Stimulated activated CD4-positive, alpha-beta T cell treated with anti-CD3 and anti-CD28 coated beads, Interleukin-12 subunit alpha, Interleukin-12 subunit beta, amount 100 ng/mL, for 48 hours (primary cell): ENCODE data around the gene GRAMD1B.
A peak's percentile ranks its signal among the peaks of the same experiment; 100 is the strongest.
"Not testable (repeated sequence)": the region's sequence is repeated elsewhere in the genome, so short reads cannot be mapped to it uniquely, and the experiment has no call there.

ENCODE experiments used
- DNase-seq, 3 donors: peaks; one replicate each; pipeline ENCODE4 v3.0.0-alpha.2; 2020; ENCODE audit warnings: low read depth in 2 of 3, low spot score in 1 of 3

Gene GRAMD1B

DNA sequence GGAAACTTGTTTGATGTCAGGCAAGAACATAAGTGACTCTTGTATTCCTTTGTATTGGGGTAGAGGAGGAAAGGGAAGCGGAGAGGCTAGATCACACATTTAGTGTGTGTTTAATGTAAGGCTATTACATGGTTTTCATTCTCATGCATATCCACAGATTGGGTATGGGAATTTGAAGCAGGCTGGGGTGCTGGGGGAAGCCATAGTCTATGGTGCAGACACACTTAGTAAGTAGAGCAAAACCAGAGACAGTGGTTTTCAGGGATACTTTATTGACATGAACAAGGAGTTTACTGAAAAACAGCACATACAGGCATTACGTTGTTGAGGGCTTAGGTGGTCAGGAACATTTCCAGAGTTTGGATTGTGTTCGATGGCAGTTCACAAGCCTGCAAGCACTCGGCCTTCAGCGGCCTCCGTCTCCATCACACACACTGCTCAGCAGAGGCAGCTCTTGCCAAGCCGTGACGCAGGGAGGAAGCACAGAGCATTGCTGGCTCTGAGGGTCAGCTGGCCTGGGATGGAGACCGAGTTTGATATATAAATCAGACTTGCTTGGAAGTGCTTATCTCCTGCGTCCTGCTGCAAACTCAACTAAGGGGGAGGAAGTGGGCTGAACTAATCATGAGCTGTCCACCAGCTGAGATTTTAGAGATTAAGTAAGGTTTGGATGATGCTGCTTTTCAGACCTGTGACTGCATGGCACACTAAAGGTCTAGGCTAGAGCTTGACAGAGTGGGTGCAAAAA is 199.0 kb downstream of the GRAMD1B start:
- DNase-seq, result no peak

DNA sequence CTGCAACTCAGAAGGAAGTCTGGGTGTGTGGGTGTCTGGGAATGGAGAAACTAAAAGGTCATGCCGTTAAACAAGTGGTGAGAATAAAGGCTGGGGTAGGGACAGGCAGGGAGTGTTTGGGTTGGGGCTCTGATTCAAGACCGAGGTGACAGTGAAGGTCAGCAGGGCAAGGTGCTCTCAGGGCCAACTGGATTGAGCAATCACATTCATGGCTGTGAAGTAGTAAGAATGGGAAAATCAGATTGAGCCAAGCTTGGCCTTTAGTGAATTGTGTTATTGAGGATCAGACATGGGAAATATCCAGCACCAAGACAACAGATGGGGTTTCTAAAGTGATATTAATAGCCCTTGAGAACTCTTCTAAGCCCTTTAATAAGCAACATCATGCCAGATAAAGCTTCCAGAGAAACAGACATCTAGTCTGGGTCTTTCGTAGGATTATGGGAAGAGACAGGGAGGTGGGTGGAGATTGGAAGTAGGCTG is 200.1 kb downstream of the GRAMD1B start:
- DNase-seq, result no peak

DNA sequence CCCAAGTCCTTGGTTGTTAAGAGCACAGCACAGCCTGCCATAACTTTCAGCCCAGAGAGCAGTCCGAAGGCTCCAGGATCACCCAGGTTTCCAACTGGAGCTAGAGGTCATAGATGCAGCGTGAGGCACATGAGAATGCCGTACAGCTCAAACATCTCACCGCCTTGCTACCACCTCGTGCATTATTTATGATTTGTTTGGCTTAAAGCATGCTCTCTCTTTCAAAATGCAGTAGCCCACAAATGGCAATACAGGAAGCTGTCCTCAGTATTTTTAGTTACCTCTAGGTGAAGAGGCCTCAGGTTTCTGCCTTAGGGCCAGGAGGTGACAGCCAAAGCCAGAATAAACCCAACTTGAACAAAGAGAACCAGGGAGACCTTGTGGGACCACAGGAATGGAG is 210.0 kb downstream of the GRAMD1B start:
- DNase-seq, result no peak

DNA sequence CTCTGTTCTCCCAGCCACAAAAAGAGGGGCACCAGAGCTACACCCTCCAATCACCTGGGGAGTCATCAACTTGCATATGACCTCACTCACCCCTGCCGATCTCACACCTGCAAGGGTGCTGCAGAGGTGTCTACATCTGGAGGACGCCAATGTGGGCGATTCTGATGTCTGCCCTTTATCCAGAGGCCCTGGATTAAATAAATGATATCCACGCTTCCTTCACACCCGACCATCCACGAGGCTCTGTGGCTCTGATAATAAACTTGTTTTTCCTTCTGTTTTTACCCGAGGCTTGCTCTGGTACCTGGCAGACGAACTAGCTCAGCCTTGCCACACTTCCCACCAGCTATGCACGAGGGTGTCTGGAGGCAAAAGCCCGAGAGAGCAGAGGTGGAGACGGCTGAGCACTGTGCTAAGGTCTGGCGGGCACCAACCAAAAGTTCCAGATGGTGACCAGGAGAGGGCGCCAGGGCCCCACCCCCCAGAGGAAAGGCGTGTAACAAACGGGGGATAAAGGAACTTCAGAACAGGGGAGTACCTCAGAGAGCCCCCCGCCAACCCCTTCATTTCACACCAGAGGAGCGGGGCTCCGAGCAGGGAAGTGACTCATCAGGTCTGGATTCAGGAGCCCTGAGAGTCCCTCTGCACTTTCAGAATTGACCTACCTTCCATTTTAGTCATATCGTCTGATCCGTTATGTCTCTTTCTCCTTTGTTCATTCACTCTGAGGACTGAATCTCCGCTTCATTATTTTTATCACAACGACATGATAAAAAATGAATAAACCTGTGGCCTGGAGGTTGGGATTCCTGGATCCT is 210.8 kb downstream of the GRAMD1B start:
- DNase-seq, result peak; percentile 13 to 45 (median 18)

DNA sequence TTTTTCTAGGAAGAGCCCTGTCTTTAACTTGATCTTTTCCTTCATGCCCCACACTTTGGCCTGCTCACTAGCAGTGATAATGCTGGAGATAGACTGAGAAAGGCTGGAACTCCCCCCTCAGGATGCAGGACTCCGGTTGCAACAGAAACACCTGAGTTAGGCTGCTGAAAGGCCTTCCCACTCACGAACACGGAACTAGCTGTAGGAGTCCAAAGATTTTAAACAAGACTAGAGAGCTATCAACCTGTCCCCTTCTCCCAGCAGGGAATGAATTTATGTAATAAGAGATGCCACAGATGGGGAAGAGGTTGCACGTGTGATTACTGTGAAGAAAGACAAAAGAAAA is 211.4 kb downstream of the GRAMD1B start:
- no peak for DNase-seq

DNA sequence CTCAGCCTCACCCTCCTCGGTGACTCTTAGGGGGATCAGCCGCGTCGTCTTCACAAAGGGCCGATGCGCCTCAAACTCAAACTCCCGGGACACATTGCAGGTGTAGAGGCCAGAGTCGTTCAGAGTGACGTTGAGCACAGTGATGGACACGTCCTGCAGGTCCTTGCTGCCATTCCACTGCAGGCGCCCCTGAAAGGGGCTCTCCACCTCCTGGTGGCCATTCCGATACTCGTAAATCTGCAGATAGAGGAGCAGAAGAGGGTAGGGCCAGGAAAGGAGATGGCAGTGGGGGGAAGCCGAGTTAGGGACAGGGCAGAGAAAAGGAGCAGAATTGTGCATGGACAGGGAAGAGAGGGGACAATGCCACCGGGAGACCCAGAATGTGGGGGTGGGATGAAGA is 212.4 kb downstream of the GRAMD1B start:
- no peak for DNase-seq

GRCh38 chr11:123645286-123645975 is 215.4 kb downstream of the GRAMD1B start:
- no peak for DNase-seq

DNA sequence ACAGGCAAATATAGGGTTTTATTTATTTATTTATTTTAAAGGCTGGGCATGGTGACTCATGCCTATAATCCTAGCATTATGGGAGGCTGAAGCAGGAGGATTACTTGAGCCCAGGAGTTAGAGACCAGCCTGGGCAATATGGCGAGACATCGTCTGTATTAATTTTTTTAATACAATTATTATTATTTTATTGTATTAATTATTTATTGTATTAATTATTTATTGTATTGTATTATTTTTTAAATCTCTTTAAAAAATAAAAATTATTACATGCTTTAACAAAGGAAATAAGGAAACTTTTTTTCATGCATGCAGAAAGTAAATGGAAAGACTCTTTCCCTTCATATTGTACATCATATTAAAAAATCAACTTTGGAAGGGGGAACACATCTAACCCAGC is 220.8 kb downstream of the GRAMD1B start:
- DNase-seq, result no peak

GRCh38 chr11:123652599-123652998 is 222.5 kb downstream of the GRAMD1B start:
- DNase-seq, result no peak

- no peak for DNase-seq
Measured at GRCh38 chr11:123653483-123653826, 223.4 kb downstream of the GRAMD1B start.

GRCh38 chr11:123653827-123654565 is 223.9 kb downstream of the GRAMD1B start:
- peak in 2 of 3 donors; percentile 6 to 19 for DNase-seq

DNA sequence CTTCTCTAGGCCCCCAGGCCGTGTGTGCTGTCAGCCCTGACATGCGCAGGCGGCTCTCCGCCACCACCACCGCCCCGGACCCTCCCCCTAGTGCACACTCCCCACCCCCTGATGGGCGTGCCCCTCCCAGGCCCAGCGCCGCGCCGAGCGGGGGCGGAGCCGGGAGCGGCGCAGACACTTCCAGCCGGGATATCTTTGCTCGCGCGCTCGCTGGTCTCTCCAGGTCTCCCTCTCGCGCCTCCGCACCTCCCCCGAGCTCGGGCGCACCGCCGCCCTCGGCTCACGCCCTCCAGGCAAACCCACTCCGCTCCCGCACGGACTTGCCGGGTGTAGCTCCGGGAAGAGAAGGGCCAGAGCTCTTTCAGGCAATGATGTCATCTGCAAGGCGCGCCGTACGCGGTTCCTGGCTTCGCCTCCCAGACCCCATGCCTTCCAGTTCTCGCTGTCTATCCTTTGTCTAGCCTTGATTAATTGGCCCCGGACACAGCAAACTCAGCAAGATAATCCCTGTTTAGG is 224.6 kb downstream of the GRAMD1B start, which contains the start of gene SCN3B:
SCN3B (minus strand) TSS at position 59 of the 516 bp plus-strand sequence. CDS start 823 bp downstream, outside the sequence.
- peak in 1 of 3 donors; percentile 28 for DNase-seq

DNA sequence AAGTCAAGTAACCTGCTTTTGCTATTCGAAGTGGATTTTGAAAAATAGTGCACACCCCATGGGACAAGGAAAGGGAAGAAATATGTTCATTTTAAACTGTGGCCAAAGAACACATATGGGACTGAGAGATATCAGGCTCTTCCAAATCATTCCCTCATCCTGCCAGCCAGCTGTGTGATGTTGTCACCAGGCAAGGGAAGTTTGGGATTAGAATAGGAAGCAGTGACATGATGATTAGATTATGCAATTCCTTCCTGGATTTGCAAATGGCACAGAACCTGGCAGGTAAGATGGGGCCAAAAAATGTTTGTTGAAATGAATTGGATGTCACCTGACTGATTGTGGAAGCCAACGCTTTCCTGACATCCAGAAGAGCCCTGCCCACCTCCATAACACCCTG is 229.2 kb downstream of the GRAMD1B start:
- DNase-seq, result no peak

DNA sequence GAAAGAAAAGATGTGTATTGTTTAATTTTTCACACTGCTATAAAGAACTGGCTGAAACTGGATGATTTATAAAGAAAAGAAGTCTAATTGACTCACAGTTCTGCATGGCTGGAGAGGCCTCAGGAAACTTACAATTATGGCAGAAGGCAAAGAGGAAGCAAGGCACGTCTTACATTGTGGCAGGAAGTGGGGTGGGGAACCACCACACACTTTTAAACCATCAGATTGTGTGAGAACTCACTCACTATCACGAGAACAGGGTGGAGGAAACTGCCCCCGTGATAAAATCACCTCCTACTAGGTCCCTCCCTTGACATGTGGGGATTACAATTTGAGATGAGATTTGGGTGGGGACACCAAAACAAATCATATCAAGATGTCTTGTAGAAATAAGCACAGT is 229.9 kb downstream of the GRAMD1B start:
- not testable (repeated sequence) for DNase-seq

GRCh38 chr11:123665306-123665705 is 235.2 kb downstream of the GRAMD1B start:
- no peak for DNase-seq

DNA sequence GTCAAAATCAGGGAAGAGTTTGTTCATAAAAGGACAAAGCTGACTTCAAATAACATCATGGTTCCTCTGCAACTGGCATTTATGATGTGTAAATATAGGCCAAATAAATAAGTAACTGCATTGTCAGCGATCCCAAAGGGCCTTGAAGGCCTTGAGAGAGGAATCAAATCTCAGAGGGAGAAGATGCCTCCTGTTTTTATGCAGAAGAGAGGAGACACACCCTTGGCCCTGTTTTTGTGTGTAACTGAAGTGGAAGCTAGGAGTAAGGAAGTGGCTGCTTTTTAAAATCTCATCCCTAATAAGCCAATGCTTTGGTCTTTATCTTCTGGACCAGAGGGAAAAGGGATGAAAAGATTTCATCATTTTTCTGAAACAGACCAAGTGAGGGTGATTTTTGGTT is 240.0 kb downstream of the GRAMD1B start:
- DNase-seq, result no peak

GRCh38 chr11:123671534-123671933 is 241.5 kb downstream of the GRAMD1B start:
- DNase-seq, result no peak

- DNase-seq, result no peak
Measured at GRCh38 chr11:123672568-123672967, 242.5 kb downstream of the GRAMD1B start.

- no peak for DNase-seq
Measured at GRCh38 chr11:123674297-123674696, 244.2 kb downstream of the GRAMD1B start.
